ENCODE data around the gene ACP2. TPM values are rescaled to one million over a fixed set of nuclear protein-coding genes. Genes with fewer than 3 reads are reported as not detected.
A peak's percentile ranks its signal among the peaks of the same experiment; 100 is the strongest.

Gene ACP2
- polyA plus RNA-seq, 1 of the 3 experiments (the other 2 are of a cell fraction): 17.5 TPM

GRCh38 chr11:47234669-47235100, 13.9 kb downstream of the ACP2 start:
- H3K9ac ChIP-seq: no peak overlapping the region
- no peaks in the 10 kb centered on the region for H3K9me3 ChIP-seq
- H3K79me2 ChIP-seq (ENCODE audit: insufficient read depth): no peaks in the 10 kb centered on the region
- ChIA-PET POLR2A (interaction anchor here (0.8 to 3.4 kb wide), 5 partner anchors 14 to 47 kb away, joined by 3 to 12 read pairs (median 3); partner anchors contain the start of genes ACP2 and DDB2), CTCF (interaction anchor here (0.7 to 5.8 kb wide), 10 partner anchors 8 to 120 kb away, joined by 3 to 31 read pairs (median 5); partner anchors contain the start of genes ACP2 and ARFGAP2)
- no peak for TF ChIP-seq JUND (IDR thresholded peaks at IDR 0.05)
- no peak for TF ChIP-seq MEF2A (IDR thresholded peaks at IDR 0.05; ENCODE audit: borderline replicate concordance, low read depth)
- TF ChIP-seq FOXM1 (IDR thresholded peaks at IDR 0.05; ENCODE audit: low read depth): no peak
- TF ChIP-seq SMC3 (IDR thresholded peaks at IDR 0.05; ENCODE audit: low read depth, low read length): no peak
- TF ChIP-seq FOXJ3 (CRISPR knock-in tag; IDR thresholded peaks at IDR 0.05): no peak
- TF ChIP-seq ZBTB33 (IDR thresholded peaks at IDR 0.05; ENCODE audit: borderline replicate concordance, low read depth): no peak
- no peak for TF ChIP-seq CHD2 (IDR thresholded peaks at IDR 0.05; ENCODE audit: low read length, partially characterized antibody)
- no peak overlapping the region for H3K4me3 ChIP-seq (ENCODE audit: low read depth in 2 of 2, low read length in 1 of 2)
- no peak overlapping the region for H2AFZ ChIP-seq (ENCODE audit: low read depth)
- peaks cover 2 to 14% of the 10 kb centered on the region in 2 experiments; a peak in 2 of 4 replicates for H3K4me1 ChIP-seq (ENCODE audit: control insufficient read depth in 1 of 2, insufficient read depth in 2 of 2, low read depth in 1 of 2, low read length in 1 of 2)
- no peak overlapping the region for H3K4me2 ChIP-seq
- H3K9me2 ChIP-seq: no peaks in the 10 kb centered on the region
- H3K27me3 ChIP-seq (ENCODE audit: insufficient read depth): no peaks in the 10 kb centered on the region
- no peak overlapping the region for H3K27ac ChIP-seq (ENCODE audit: low read depth in 2 of 2, low read length in 1 of 2)
- 70% methylated on average over 12 of the region's 12 CpGs for WGBS (ENCODE audit: low lambda C conversion rate)
- peaks cover 28 to 48% of the 10 kb centered on the region in 2 experiments for H3K36me3 ChIP-seq (replicated peaks in 1 of 2; ENCODE audit: control insufficient read depth in 1 of 2, insufficient read depth in 2 of 2, low read length in 1 of 2)
- H4K20me1 ChIP-seq (ENCODE audit: insufficient read depth): no peaks in the 10 kb centered on the region
- DNase-seq: peak; percentile 4
- peaks cover 33% of the 10 kb centered on the region for H3F3A ChIP-seq (replicated peaks; ENCODE audit: insufficient read depth)

- no peaks in the 10 kb centered on the region for H3K9me2 ChIP-seq
- DNase-seq: peak; percentile 31
- no peak overlapping the region for H3K4me3 ChIP-seq (ENCODE audit: low read depth in 2 of 2, low read length in 1 of 2)
- H3K27ac ChIP-seq (ENCODE audit: low read depth in 2 of 2, low read length in 1 of 2): peak overlapping the region in 1 of 2 experiments; percentile 20; a peak in 1 of 4 replicates
- H3K9ac ChIP-seq: no peak overlapping the region
- ChIA-PET CTCF (interaction anchor here (0.7 to 5.8 kb wide), 15 partner anchors 8 to 140 kb away, joined by 3 to 31 read pairs (median 5); partner anchors contain the start of genes ACP2, ARFGAP2 and NR1H3), POLR2A (interaction anchor here (0.6 to 3.4 kb wide), 8 partner anchors 14 to 112 kb away, joined by 3 to 12 read pairs (median 3); partner anchors contain the start of genes ACP2 and DDB2)
- peaks cover 33% of the 10 kb centered on the region for H3F3A ChIP-seq (replicated peaks; ENCODE audit: insufficient read depth)
- peaks cover 2 to 14% of the 10 kb centered on the region in 2 experiments; a peak in 2 of 4 replicates for H3K4me1 ChIP-seq (ENCODE audit: control insufficient read depth in 1 of 2, insufficient read depth in 2 of 2, low read depth in 1 of 2, low read length in 1 of 2)
- peaks cover 23 to 53% of the 10 kb centered on the region in 2 experiments for H3K36me3 ChIP-seq (replicated peaks in 1 of 2; ENCODE audit: control insufficient read depth in 1 of 2, insufficient read depth in 2 of 2, low read length in 1 of 2)
- H3K79me2 ChIP-seq (ENCODE audit: insufficient read depth): peaks cover 2% of the 10 kb centered on the region; the same call in 1 of the 2 replicates
- TF ChIP-seq CTCF (IDR thresholded peaks at IDR 0.05): peak; percentile 38
- TF ChIP-seq RCOR1 (IDR thresholded peaks at IDR 0.05; ENCODE audit: low read length): no peak
- no peak for TF ChIP-seq SIN3A (IDR thresholded peaks at IDR 0.05; ENCODE audit: borderline replicate concordance, low read depth, low read length)
- TF ChIP-seq EZH2phosphoT487 (IDR thresholded peaks at IDR 0.05; ENCODE audit: borderline replicate concordance, low read depth): no peak
- no peak for TF ChIP-seq TAF1 (IDR thresholded peaks at IDR 0.05; ENCODE audit: borderline replicate concordance, low read depth, low read length)
- TF ChIP-seq RAD21 (IDR thresholded peaks at IDR 0.05; ENCODE audit: low read length): peak; percentile 51
- H3K4me2 ChIP-seq: no peak overlapping the region; the same call in 1 of the 2 replicates
- WGBS (ENCODE audit: low lambda C conversion rate): 39% methylated on average over 11 of the region's 11 CpGs
- H2AFZ ChIP-seq (ENCODE audit: low read depth): no peak overlapping the region
- no peaks in the 10 kb centered on the region for H3K27me3 ChIP-seq (ENCODE audit: insufficient read depth)
- H4K20me1 ChIP-seq (ENCODE audit: insufficient read depth): no peaks in the 10 kb centered on the region
- H3K9me3 ChIP-seq: no peaks in the 10 kb centered on the region
These were observed 14.5 kb downstream of the ACP2 start for GRCh38 chr11:47233989-47234668.

Measured in SK-N-SH (cell line).